Central memory CD4-positive, alpha-beta T cell (primary cell): ENCODE measurements around the gene MEIOSIN.
"Not testable (repeated sequence)": the region's sequence is repeated elsewhere in the genome, so short reads cannot be mapped to it uniquely, and the experiment has no call there.

ENCODE experiments used
- DNase-seq: peaks from one replicate; pipeline ENCODE4 v3.0.0; 2022
- total RNA-seq, 3 experiments: gene quantifications; one replicate each; lab custom pipeline; 2026; lab: John Stamatoyannopoulos, UW

The MEIOSIN gene, protein sequence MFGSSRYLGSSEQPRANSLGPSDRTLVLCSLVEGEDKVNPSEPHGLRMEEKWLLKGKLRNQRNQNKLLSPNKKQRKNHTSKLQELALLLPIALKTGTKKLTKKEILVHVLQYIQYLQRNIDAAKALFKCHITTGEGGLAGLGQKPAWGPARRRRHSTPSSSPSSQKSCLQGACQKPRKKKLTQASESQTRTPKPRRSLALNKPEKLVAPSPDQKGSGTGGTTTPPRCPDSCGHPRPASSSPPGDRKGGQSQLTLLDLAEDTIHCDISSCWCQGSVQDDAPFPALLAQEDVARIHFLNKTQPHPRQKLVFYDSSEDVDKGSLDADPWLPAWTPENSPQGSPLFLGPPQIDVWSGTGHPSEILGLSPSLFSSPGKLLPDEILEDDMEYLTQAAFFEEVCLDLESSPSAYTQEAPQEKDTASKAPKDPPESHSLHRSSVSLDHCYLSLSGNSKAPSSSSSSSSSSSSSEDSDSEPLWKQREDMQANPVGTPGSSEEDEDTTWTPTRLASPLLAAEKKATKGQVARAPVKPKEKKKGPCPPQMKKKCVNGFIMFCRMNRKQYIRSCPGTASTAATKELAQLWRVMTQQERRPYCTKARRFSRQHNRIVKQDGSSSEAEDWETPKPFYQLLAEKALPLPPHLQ
- 0 reads per million in 3 experiments for total RNA-seq

GRCh38 chr19:45733160-45733810 is at the start of gene MEIOSIN:
Gene MEIOSIN (plus strand): TSS chr19:45733439. CDS start chr19:45735377, 1,938 bp downstream.
- DNase-seq: no peak

GRCh38 chr19:45685045-45685444 is 48.2 kb upstream of the MEIOSIN start:
- DNase-seq: not testable (repeated sequence)

GRCh38 chr19:45687599-45687998 is 45.6 kb upstream of the MEIOSIN start:
- DNase-seq: no peak

DNA sequence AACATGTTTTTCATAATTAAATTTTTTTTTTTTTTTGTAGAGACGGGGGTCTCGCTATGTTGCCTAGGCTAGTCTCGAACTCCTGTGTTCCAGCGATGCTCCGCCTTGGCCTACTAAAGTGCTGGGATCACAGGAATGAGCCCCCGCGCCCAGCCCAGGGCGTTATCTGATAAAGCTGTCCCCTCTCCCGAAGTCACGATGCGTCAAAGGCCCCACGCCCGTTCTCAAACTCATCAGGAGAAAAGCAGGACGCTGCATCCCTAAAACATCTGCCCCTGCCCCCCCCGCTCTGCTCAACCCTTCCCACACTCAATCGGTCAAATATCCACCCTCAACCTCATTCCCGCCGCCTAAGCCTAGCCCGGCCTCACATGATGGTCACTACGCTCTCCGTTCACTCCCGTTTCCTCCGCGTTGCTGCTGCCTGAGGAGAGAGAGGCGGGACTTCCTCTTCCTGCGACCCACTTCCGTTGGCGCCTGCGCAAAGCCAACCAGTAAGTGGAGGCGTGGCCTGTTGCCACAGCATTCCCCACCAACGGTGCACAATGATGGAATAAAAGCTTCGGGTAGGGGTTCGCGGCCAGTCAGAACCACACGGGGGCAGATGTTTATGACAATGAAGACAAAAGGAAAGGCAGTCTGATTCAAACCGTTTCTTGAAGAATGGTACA is 41.6 kb upstream of the MEIOSIN start, which contains the start of gene SNRPD2:
Gene SNRPD2, minus strand, starts transcription at position 438 of the 671 bp plus-strand sequence. Its CDS starts 65 bp downstream, at position 373.
- DNase-seq: peak; percentile 93

GRCh38 chr19:45692187-45693105 is 40.8 kb upstream of the MEIOSIN start, which contains the start of gene QPCTL:
Gene QPCTL (plus strand): TSS chr19:45692666. CDS start chr19:45692704, 38 bp downstream.
- DNase-seq: peak; percentile 99

DNA sequence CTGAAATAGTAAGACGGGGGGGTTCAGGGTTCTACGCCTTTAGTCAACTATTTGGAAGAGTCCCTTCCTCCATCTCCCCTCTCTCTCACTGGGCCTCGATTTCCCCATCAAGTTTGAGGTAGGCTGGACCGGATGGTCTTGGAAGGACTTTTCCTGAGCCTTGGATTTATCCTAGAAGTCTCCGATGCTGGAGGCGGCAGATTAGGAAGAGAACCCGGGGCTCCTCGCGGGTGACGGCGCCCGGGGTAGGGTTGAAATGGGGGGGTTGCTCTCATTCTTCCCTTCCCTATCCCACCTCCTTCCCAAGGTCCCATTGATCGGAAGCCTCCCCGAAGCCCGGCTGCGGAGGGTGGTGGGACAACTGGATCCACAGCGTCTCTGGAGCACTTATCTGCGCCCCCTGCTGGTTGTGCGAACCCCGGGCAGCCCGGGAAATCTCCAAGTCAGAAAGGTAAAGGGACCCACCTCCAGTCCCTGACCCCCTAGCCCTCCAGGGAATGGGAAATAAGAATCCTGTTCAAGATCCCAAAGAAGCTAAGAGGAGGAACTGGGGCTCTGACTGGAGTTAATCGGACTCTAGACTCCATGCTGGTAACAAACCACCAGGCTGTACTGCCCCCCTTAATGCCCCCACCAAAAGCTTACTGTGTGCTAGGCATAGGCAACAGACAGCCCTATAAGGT is 40.0 kb upstream of the MEIOSIN start:
- peak; percentile 65 for DNase-seq

GRCh38 chr19:45701676-45702075 is 31.6 kb upstream of the MEIOSIN start:
- no peak for DNase-seq

GRCh38 chr19:45705115-45705514 is 28.1 kb upstream of the MEIOSIN start:
- DNase-seq: no peak

DNA sequence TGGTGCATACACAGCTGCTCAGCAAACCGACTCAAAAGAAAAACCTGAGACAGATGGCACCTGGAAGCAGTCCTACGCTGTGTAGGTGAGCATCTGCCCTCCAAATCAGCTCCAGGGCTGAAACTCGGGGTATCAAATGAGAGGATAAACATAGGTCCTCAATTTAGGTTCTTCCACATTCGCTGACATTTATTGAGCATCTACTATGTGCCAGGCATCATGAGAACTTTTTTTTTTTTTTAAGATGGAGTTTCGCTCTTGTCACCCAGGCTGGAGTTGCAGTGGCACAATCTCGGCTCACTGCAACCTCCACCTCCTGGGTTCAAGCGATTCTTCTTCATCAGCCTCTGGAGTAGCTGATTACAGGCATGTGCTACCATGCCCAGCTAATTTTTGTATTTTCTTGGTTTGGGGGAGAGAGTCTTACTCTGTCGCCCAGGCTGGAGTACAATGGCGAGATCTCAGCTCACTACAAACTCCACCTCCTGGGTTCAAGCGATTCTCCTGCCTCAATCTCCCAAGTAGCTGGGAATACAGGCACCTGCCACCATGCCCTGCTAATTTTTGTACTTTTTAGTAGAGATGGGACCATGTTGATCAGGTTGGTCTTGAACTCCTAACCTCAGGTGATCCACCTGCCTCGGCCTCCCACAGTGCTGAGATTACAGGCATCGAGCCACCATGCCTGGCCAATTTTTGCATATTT is 27.4 kb upstream of the MEIOSIN start:
- no peak for DNase-seq

GRCh38 chr19:45710356-45711130 is 22.7 kb upstream of the MEIOSIN start:
- no peak for DNase-seq

DNA sequence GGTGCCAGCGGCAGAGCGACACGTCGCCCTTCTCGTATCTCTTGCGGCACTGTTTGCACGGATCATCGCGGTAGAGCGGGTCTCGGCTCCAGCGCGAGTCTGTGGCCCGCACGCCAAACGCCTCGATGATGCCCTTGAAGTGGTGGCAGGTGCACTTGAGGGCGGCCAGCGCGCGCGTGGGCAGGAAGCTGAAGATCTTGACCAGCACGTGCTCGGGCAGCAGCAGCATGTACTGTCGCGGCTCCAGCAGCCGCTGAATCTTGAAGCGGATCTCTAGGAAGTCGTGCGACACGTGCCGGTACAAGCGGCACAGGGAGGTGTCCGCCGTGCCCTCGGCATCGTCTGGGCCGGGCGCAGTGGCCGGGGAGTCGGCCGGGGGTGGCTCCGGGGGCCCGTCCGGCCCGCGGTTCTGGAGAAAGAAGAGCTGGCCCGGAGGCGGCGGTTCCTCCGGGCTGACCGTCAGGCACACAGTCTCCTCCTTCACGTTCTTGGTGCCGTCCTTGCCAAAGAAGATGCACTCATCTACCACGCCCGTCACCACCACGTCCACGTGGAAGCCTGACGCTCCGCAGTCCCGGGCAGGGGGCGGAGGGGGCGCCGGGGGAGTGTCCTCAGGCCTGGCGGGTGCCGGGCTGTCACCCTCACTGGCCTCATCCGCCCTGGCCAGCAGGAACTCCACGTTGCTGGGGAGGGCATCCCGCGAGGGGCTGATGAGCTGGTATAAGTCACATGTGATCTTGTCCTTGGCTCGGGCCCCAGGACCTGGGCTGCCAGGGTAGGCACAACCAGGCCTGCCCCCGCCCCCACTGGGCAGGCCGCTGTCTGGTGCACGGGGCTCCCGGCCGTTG is 21.2 kb upstream of the MEIOSIN start:
- no peak for DNase-seq

DNA sequence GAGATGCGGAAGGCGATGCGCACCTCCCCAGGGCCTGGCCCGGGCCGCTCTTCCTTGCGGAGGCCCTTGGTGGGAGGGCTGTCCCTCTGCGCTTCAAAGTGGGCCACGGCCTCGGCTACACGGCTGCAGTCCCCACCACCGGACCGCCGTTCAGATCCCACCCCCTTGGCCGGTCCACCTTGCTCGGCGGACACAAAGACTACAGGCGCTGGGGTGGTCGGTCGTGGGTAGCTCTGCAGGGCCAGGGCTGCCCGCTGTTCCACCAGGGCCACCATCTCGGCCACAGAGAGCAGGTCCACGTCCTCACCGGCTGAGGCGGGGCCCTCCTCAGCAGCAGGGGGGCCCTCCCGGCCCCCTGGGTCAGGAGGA is 20.6 kb upstream of the MEIOSIN start:
- no peak for DNase-seq

DNA sequence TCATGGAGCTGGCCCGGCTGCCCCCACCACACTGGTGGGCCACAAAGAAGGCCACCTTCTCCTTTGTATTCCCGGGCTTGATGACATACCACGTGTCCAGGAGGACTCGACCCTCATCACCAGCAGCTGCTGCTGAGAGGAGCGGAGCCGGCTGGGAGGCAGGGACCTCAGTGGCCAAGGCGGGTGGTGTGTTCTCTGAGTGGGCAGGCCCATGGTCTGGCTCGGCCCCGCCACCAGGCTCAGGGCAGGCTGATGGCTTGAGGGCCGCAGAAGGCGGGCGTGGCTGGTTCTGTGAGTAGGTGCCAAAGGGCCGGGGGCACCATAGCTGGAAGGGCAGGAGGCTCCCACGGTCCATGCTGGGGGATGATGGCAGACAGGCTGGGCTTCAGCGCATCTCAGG is 20.1 kb upstream of the MEIOSIN start:
- no peak for DNase-seq

DNA sequence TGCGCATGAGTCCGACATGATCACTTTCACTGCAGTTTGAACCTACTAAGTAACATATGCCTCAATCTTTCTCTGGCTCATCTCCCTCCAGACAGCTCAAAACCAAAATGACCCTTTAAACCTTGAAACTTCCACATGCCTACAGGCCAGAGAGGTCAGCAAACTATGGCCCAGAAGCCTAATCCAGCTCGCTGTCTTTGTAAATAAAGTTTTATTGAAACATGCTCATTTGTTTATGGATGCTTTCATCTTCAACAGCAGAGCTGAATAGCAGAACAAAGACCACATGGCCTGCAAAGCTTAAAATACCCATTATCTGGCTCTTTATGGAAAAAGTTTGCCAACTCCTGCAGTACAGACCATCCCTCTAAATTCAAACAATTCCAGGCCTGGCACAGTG is 18.1 kb upstream of the MEIOSIN start:
- DNase-seq: no peak

- no peak for DNase-seq
These were observed 16.7 kb upstream of the MEIOSIN start for GRCh38 chr19:45716359-45717130.

GRCh38 chr19:45717131-45717982 is 15.9 kb upstream of the MEIOSIN start:
- DNase-seq: peak; percentile 98
